NCI-H748 (cell line): ENCODE data around the gene ANKRD28.

Experiments
- DNase-seq: peaks from one replicate; lab custom pipeline; 2025; ENCODE audit not compliant: unreplicated experiment; lab: John Stamatoyannopoulos, UW

ANKRD28 gene

GRCh38 chr3:15804553-15805095 is 6.8 kb upstream of the ANKRD28 start:
- DNase-seq = no peak

GRCh38 chr3:15803921-15804320 is 6.1 kb upstream of the ANKRD28 start:
- DNase-seq = no peak

- no peak for DNase-seq
Measured at GRCh38 chr3:15801298-15801697, 3.5 kb upstream of the ANKRD28 start.

GRCh38 chr3:15800780-15801179 is 3.0 kb upstream of the ANKRD28 start:
- no peak for DNase-seq

GRCh38 chr3:15800327-15800726 is 2.5 kb upstream of the ANKRD28 start:
- DNase-seq = no peak

- no peak for DNase-seq
Measured at GRCh38 chr3:15798533-15799245, 910 bp upstream of the ANKRD28 start.

GRCh38 chr3:15796771-15797641 is 773 bp downstream of the ANKRD28 start:
- no peak for DNase-seq

- DNase-seq = no peak
Measured at GRCh38 chr3:15796331-15796730, 1.4 kb downstream of the ANKRD28 start.

GRCh38 chr3:15795651-15796308 is 2.0 kb downstream of the ANKRD28 start:
- no peak for DNase-seq

- no peak for DNase-seq
Measured at GRCh38 chr3:15794842-15795650, 2.7 kb downstream of the ANKRD28 start.

- DNase-seq = no peak
Measured at GRCh38 chr3:15794303-15794771, 3.4 kb downstream of the ANKRD28 start.

- DNase-seq = no peak
Measured at GRCh38 chr3:15791525-15791924, 6.3 kb downstream of the ANKRD28 start.

- no peak for DNase-seq
Measured at GRCh38 chr3:15787941-15788340, 9.8 kb downstream of the ANKRD28 start.

- DNase-seq = no peak
Measured at GRCh38 chr3:15787526-15787925, 10.3 kb downstream of the ANKRD28 start.

GRCh38 chr3:15783361-15783969 is 14.3 kb downstream of the ANKRD28 start:
- DNase-seq = no peak

- no peak for DNase-seq
Measured at GRCh38 chr3:15782429-15782828, 15.3 kb downstream of the ANKRD28 start.

- no peak for DNase-seq
Measured at GRCh38 chr3:15781637-15782402, 16.0 kb downstream of the ANKRD28 start.

GRCh38 chr3:15781131-15781530 is 16.6 kb downstream of the ANKRD28 start:
- DNase-seq = no peak

- DNase-seq = no peak
Measured at GRCh38 chr3:15779111-15779510, 18.7 kb downstream of the ANKRD28 start.
